Measurements from ENCODE around the gene BIRC3. TPM values are rescaled to one million over a fixed set of nuclear protein-coding genes. Genes with fewer than 3 reads are reported as not detected.

Gene BIRC3
- total RNA-seq, 1 experiment from 2014 or later = 69.4 TPM

GRCh38 chr11:102387043-102387781 lies 69.9 kb downstream of the BIRC3 start:
- no TSS peak for BruUV-seq (replicated peaks)
- Mint-ChIP-seq H3K4me3 (ENCODE audit: low read depth, unreplicated experiment) (no peak overlapping the region), H3K27ac (ENCODE audit: unreplicated experiment) (no peak overlapping the region), H3K9me3 (ENCODE audit: low read depth, unreplicated experiment) (no peaks in the 10 kb centered on the region), H3K4me1 (ENCODE audit: low read depth, unreplicated experiment) (peaks cover 8% of the 10 kb centered on the region), H3K36me3 (ENCODE audit: insufficient read depth, unreplicated experiment) (peaks cover 6% of the 10 kb centered on the region), H3K27me3 (ENCODE audit: unreplicated experiment) (no peaks in the 10 kb centered on the region)
- DNase-seq = no peak
- intact Hi-C loops (cut with micrococcal nuclease; ENCODE audit: unreplicated experiment) = no loop called here
- TF ChIP-seq, protein P1, sequence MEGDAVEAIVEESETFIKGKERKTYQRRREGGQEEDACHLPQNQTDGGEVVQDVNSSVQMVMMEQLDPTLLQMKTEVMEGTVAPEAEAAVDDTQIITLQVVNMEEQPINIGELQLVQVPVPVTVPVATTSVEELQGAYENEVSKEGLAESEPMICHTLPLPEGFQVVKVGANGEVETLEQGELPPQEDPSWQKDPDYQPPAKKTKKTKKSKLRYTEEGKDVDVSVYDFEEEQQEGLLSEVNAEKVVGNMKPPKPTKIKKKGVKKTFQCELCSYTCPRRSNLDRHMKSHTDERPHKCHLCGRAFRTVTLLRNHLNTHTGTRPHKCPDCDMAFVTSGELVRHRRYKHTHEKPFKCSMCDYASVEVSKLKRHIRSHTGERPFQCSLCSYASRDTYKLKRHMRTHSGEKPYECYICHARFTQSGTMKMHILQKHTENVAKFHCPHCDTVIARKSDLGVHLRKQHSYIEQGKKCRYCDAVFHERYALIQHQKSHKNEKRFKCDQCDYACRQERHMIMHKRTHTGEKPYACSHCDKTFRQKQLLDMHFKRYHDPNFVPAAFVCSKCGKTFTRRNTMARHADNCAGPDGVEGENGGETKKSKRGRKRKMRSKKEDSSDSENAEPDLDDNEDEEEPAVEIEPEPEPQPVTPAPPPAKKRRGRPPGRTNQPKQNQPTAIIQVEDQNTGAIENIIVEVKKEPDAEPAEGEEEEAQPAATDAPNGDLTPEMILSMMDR (IDR thresholded peaks at IDR 0.05; ENCODE audit: unreplicated experiment) = no peak
- CTCF ChIA-PET = interaction anchor here (0.7 kb wide), 1 partner anchor 20 kb away, joined by 3 read pairs; no protein-coding TSS in a partner anchor

Other genes with a start within 250 kb of the BIRC3 start
- 57.5 and 64.7 TPM in 2 replicates for gene YAP1, start 207.0 kb upstream of the BIRC3 start, total RNA-seq (2022)
- 28.3 and 32.6 TPM in 2 replicates for gene BIRC2, start 29.7 kb downstream of the BIRC3 start, total RNA-seq (2022)
- 204 and 236 TPM in 2 replicates for gene TMEM123, start 135.3 kb downstream of the BIRC3 start, total RNA-seq (2022)
- gene MMP7, start 213.3 kb downstream of the BIRC3 start, total RNA-seq (2022) = 95.5 and 171 TPM in 2 replicates

Measured in Calu3 (cell line).